Measurements from ENCODE around the gene AQP1. TPM values are rescaled to one million over a fixed set of nuclear protein-coding genes. Genes with fewer than 3 reads are reported as not detected.

AQP1 gene
- 10 to 100 TPM; 21.3 to 98.3 (median 28.4) TPM for total RNA-seq

DNA sequence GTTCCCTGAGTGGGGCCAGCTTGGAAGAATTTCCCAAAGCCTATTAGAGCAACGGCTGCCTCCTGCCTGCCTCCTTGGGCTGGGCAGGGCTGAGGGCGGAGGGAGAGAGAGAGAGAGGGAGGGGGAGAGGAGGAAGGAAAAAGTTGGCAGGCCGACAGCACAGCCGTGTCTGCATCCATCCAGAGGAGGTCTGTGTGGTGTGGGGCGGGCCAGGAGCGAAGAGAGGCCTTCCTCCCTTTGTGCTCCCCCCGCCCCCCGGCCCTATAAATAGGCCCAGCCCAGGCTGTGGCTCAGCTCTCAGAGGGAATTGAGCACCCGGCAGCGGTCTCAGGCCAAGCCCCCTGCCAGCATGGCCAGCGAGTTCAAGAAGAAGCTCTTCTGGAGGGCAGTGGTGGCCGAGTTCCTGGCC, at the start of gene AQP1:
TSS of gene AQP1 (plus strand) at position 293 of the 409 bp plus-strand sequence. CDS start at position 350, 57 bp downstream.
- in situ Hi-C loops (cut with MboI; ENCODE audit: low pct_ligation_motif_present in 1 of 4, low pct_unique_long_range_greater_than_20kb in 1 of 4, low sequenced_read_pairs in 3 of 4) (no loop called here), intact Hi-C loops (cut with DNase I; ENCODE audit: low total_unique reads) (loop anchor here (10.0 kb wide), 1 partner anchor 107 kb away; no protein-coding TSS in a partner anchor)
- DNase-seq = peak; percentile 83
- H3K27me3 ChIP-seq = no peaks in the 10 kb centered on the region
- peaks cover 17 to 63% (median 47%) of the 10 kb centered on the region in 4 donors for H3K4me1 ChIP-seq
- H3K4me3 ChIP-seq = peak within 1 kb of the TSS in 3 of 4 donors; percentile 15 to 34 (median 27)
- H3K9me3 ChIP-seq = no peaks in the 10 kb centered on the region
- H3K36me3 ChIP-seq = no peaks in the 10 kb centered on the region
- no peak for TF ChIP-seq EP300 (IDR thresholded peaks at IDR 0.05; ENCODE audit: low read depth)
- TF ChIP-seq CTCF (IDR thresholded peaks at IDR 0.05) = no peak
- TF ChIP-seq POLR2A (IDR thresholded peaks at IDR 0.05) = peak; percentile 80
- TF ChIP-seq POLR2AphosphoS5 (IDR thresholded peaks at IDR 0.05) = peak; percentile 73 to 93 (median 75)
- WGBS, 2 donors (ENCODE audit: low coverage in 1 of 2) = 17 to 23% methylated on average over 6 to 12 of the region's 12 CpGs
- peak within 1 kb of the TSS; percentile 59 to 87 (median 77) for H3K27ac ChIP-seq

GRCh38 chr7:30862995-30863705, 48.5 kb upstream of the AQP1 start:
- no peak for DNase-seq
- intact Hi-C loops (cut with DNase I; ENCODE audit: low total_unique reads) (no loop called here), in situ Hi-C loops (cut with MboI; ENCODE audit: low pct_ligation_motif_present in 1 of 4, low pct_unique_long_range_greater_than_20kb in 1 of 4, low sequenced_read_pairs in 3 of 4) (no loop called here)
- Histone ChIP-seq H3K27me3 (no peaks in the 10 kb centered on the region), H3K4me3 (no peak overlapping the region), H3K27ac (no peak overlapping the region), H3K36me3 (no peaks in the 10 kb centered on the region), H3K9me3 (no peaks in the 10 kb centered on the region), H3K4me1 (peaks cover 0 to 22% (median 6%) of the 10 kb centered on the region in 4 donors)
- TF ChIP-seq EP300 (IDR thresholded peaks at IDR 0.05; ENCODE audit: low read depth) (no peak), POLR2A (IDR thresholded peaks at IDR 0.05) (no peak), CTCF (IDR thresholded peaks at IDR 0.05) (no peak), POLR2AphosphoS5 (IDR thresholded peaks at IDR 0.05) (no peak)
- 83 to 100% methylated on average over 3 to 9 of the region's 9 CpGs for WGBS, 2 donors (ENCODE audit: low coverage in 1 of 2)

GRCh38 chr7:30863706-30864035, 48.0 kb upstream of the AQP1 start:
- intact Hi-C loops (cut with DNase I; ENCODE audit: low total_unique reads) (no loop called here), in situ Hi-C loops (cut with MboI; ENCODE audit: low pct_ligation_motif_present in 1 of 4, low pct_unique_long_range_greater_than_20kb in 1 of 4, low sequenced_read_pairs in 3 of 4) (no loop called here)

DNA sequence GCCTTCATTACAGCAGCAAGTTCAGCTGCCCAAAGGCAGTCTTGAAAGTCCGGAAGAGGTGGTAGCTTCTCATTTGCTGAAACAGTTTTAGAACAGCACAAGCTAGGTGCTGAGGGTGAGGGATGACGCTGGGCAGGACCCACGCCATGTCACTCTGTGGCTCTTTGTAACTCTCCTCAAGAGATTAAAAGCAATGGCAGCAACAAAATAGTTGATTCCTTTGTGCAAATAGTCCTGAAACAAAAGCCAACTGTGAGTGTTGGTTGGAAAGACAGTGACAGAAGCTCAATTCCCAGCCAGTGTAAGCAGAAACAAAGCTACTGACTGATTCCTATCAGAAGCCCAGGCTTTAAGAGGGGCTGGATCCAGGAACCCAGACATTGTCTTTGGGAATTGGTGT, 47.6 kb upstream of the AQP1 start:
- in situ Hi-C loops (cut with MboI; ENCODE audit: low pct_ligation_motif_present in 1 of 4, low pct_unique_long_range_greater_than_20kb in 1 of 4, low sequenced_read_pairs in 3 of 4) = no loop called here

More at GRCh38 chr7:30863706-30864035, 48.0 kb upstream of the AQP1 start:
- Histone ChIP-seq H3K36me3 (no peaks in the 10 kb centered on the region), H3K9me3 (no peaks in the 10 kb centered on the region), H3K27me3 (no peaks in the 10 kb centered on the region), H3K27ac (no peak overlapping the region), H3K4me3 (no peak overlapping the region), H3K4me1 (peaks cover 0 to 22% (median 6%) of the 10 kb centered on the region in 4 donors)
- TF ChIP-seq EP300 (IDR thresholded peaks at IDR 0.05; ENCODE audit: low read depth) (no peak), CTCF (IDR thresholded peaks at IDR 0.05) (no peak), POLR2AphosphoS5 (IDR thresholded peaks at IDR 0.05) (no peak), POLR2A (IDR thresholded peaks at IDR 0.05) (no peak)
- WGBS, 2 donors (ENCODE audit: low coverage in 1 of 2) = 73 to 80% methylated on average over 1 to 4 of the region's 4 CpGs
- DNase-seq = no peak

More for the DNA sequence above, 47.6 kb upstream of the AQP1 start:
- intact Hi-C loops (cut with DNase I; ENCODE audit: low total_unique reads) = no loop called here
- Histone ChIP-seq H3K36me3 (no peaks in the 10 kb centered on the region), H3K27me3 (no peaks in the 10 kb centered on the region), H3K4me3 (no peak overlapping the region), H3K27ac (no peak overlapping the region), H3K9me3 (no peaks in the 10 kb centered on the region), H3K4me1 (peaks cover 0 to 22% (median 6%) of the 10 kb centered on the region in 4 donors)
- TF ChIP-seq POLR2AphosphoS5 (IDR thresholded peaks at IDR 0.05) = no peak
- TF ChIP-seq POLR2A (IDR thresholded peaks at IDR 0.05) = no peak
- TF ChIP-seq EP300 (IDR thresholded peaks at IDR 0.05; ENCODE audit: low read depth) = no peak
- no peak for TF ChIP-seq CTCF (IDR thresholded peaks at IDR 0.05)
- DNase-seq = no peak
- WGBS, 2 donors (ENCODE audit: low coverage in 1 of 2) = 92% methylated on average over 3 of the region's 3 CpGs; no CpG with 5 or more reads in 1 of the 2 donors
